HL-60/S4 treated with phorbol 12-myristate 13-acetate at 8.2 ng/mL for 4 days and 3 days (cell line): ENCODE results near the gene TPRN.

Experiments used
- in situ Hi-C: fragments of 300-500 bp; cut with MboI; formaldehyde crosslinking; loops from 2 replicates; pipeline ENCODE4 v1.15.0; 2022; ENCODE audit warnings: low sequenced_read_pairs

Gene TPRN

DNA sequence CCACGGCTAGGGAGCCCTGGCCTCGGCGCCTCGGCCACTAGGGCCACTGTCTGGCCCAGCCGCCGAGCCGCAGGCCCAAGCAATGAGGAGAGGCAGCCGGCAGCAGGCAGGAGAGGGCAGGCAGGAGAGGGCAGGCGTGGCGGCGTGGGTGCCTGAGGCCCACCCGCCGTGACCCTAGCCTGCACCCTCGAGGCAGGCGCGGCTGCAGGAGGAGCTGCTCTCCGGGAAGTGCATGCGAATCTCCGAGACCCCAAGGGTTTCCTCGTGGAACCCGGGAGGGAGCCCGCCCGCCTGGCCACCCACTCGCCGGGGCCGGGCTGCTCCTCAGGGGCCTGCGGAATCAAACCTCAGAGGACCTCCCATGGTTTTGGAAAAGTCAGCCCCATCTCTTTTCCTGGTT is 52.3 kb downstream of the TPRN start:
- in situ Hi-C loops, result no loop called here

DNA sequence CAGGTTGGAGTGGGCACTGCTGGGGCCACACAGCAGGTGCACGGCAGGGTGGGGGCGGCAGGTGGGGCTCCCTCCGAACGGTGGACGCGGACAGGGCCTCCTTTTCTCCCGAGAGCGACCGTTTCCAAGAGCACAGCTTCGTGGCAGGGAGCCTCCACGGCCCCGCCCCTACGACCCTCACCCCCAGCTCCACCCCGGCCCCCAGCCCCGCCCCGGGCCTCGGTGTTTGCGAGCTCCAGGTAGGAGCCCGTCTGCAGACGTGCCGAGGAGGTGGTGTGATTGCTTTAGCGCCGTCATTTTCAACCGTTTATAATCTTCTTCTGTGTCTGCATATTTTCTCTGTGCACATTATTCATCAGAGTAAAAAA is 52.8 kb downstream of the TPRN start:
- in situ Hi-C loops, result no loop called here

DNA sequence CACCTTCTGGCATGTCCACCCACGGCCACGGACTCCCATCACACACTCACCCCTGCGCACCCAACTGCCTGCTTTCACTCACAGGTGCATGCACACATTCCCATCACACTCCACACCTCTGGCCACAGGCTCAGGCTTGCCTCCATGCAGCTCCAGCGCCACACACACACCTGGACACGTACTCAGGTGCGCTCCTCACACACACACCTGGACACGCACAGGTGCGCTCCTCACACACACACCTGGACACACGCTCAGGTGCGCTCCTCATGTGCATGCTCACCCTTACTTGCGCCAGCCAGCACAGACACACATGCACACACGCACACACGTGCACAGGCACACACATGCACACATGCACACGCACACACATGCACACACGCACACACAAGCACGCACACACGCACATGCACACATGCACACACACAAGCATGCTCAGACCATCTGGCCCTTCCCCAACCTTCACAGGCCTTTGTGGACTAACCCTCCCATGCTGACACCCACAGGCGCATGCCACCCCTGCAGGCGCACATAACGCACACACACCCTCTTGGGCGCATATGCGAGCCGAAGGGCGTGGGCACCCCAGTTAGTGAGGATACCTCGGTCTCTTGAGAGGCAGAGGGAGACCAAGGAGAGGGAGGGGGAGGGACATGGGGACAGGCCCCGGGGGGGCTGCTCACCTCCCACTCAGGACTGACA is 53.3 kb downstream of the TPRN start:
- in situ Hi-C loops, result no loop called here

DNA sequence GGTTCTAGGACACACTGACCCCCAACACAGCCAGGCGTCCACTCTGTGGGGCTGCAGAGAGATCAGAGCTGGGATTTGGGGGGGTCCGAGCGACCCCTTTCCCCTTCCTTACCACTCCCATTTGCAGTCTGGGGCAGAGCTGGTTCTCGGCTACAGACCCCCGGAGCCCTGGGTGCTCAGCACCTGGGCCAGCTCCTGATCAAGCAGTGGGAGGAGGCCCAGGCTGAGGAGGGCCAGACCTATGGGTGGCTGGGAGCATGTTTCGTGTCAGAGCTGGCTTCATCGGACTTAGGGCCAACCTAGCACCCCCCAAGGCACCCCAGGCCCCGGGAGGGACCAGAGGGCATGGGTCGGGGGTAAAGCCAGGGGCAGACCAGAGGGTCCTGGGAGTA is 54.0 kb downstream of the TPRN start:
- in situ Hi-C loops, result no loop called here

DNA sequence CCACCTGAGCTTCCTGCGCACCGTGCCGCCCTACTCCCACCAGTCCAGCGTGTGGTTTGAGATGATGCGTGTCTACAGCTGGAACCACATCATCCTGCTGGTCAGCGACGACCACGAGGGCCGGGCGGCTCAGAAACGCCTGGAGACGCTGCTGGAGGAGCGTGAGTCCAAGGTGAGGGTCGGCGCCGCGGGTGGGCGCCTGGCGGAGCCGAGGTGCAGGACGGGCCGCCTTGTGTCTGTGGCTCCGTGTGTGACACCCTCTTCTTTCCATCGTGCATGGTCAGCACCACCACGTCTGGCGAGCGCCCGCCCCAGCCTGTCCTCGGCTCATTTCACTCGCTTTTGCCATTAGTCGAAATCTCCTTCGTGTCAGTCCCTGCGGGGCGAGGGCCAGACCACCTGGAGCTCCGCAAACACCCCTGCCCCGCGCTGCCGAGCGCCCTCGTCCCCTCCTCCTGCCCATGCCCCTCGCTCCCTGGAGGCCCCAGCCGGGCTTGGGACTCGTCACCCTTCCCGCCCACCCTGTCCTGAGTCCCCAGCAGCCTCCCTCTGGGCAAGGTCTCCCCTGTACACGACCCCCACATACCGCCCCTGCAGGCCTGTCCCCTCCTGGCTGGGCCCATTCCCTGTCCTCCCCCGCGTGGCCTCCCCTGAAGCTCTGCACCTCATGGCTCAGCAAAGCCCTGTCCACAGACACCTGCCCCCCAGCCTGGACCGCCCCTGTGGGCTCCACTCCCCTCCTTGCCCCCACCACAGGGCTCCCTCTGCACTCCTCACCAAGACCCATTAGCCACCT is 54.6 kb downstream of the TPRN start:
- in situ Hi-C loops, result no loop called here

DNA sequence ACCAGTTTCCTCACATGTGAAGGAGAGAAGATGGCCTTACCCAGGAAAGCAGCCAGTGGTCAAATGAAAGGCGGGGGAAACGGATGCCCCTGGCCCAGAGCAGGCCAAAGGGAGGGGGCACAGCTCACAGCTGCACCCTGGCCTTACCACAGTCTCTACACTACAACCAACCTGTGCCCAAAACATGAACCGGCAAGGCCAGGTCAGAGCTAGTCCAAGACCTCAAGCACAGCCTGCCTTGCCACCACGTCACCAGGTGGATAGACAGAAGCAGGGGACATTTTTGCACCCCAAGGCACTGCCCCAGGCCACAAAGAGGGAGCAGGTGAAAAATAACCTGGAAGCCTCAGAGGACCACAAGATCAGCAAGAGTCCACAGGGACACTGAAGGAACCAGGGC is 57.1 kb downstream of the TPRN start:
- in situ Hi-C loops, result no loop called here

DNA sequence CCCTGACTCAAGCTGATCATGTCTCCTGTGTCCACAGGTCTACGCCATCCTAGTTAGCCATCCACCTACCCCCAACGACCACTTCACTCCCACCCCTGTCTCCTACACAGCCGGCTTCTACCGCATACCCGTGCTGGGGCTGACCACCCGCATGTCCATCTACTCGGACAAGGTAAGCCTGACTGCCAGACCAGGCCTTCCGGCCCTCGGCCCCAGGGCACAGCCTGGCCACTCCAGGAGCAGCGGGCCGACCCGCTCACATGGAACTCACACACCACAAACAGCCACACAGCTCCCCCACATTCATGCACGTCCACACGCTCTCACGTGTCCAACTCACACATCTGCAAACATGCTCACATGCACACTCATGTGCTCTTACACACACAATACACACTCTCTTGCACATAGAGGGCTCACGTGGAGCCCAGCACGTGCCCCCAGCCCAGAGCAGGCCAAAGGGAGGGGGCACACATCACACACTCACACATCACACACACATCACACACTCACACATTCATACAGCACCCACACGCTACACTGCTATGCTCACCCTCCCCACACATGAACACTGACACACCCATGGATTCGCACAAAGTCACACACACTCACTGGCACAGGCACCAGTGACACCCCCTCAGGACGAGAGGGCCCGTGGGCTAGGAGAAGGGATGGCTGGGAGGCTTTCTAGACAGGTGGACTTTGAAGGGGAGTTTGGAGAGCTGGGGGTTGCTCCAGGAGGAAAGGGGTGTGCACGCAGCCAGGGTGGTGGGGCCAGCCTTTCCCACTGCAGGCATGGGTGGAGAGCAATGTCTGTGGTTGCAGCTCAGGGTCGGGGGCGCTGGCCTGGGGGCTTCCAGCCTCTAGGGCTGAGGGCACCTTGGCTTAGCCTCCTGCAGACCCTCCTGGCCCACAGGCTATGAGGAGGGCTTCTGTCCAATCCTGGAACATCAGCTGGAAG is 58.3 kb downstream of the TPRN start:
- in situ Hi-C loops, result no loop called here
